Measurements from ENCODE around the gene TOLLIP.
A peak's percentile ranks its signal among the peaks of the same experiment; 100 is the strongest.

Gene TOLLIP

GRCh38 chr11:1299621-1300020 lies 9.8 kb downstream of the TOLLIP start:
- Histone ChIP-seq H3K9me3 (ENCODE audit: control insufficient read depth in 2 of 2, low read length in 2 of 2) (no peaks in the 10 kb centered on the region), H3K4me3 (ENCODE audit: low read length in 2 of 2) (no peak overlapping the region), H3K27ac (ENCODE audit: low read depth in 2 of 2, low read length in 2 of 2) (no peak overlapping the region), H3K36me3 (ENCODE audit: control insufficient read depth in 2 of 2, insufficient read depth in 2 of 2, low read length in 2 of 2) (peaks cover 11 to 12% of the 10 kb centered on the region in 2 donors), H3K4me1 (ENCODE audit: control insufficient read depth in 2 of 2, insufficient read depth in 2 of 2, low read length in 2 of 2) (peaks cover 37 to 45% of the 10 kb centered on the region in 2 donors), H3K27me3 (ENCODE audit: control insufficient read depth in 2 of 2, insufficient read depth in 2 of 2, low read length in 2 of 2) (no peaks in the 10 kb centered on the region), H3K9ac (ENCODE audit: low read depth in 1 of 2, low read length in 2 of 2) (no peak overlapping the region)

DNA sequence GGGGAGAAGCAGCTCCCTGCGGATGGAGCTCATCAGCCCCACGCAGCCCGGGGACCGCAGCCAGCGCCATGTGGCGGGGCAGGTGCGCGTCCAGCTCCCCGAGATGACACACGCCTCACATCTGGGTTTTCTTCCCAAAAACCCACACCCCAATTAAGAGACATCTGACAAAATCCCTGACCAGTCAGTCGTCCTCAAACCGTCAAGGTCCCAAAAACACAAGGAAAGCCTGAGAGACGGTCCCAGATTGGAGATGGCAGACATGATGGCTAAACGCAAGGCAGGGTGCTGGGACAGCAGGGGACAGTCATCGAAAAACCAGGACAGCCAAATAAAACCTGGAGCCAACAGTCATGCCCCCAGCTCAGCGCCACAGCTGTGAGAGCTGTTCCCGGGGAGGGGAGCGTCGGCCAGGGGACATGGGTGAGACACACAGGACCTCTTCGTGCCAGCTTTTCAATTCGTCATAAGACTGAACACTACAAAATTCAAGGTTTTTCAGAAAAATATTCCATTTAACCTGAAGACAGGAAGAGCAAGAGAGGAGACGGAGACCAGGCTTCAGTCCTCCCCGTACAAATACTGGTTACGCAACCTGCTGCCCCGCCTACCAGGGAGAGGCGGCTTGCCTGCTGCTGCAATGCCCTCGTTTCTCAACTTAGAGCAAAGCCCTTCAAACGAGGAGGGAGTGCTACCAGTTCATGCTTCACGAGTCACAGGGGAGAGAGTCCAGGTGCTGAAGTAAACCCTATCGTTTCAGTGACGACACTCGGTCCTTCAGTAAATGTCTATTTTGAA lies 10.5 kb downstream of the TOLLIP start:
- Histone ChIP-seq H3K36me3 (ENCODE audit: control insufficient read depth in 2 of 2, insufficient read depth in 2 of 2, low read length in 2 of 2) (peaks cover 11 to 13% of the 10 kb centered on the region in 2 donors), H3K9ac (ENCODE audit: low read depth in 1 of 2, low read length in 2 of 2) (peak overlapping the region; percentile 6 to 47)

DNA sequence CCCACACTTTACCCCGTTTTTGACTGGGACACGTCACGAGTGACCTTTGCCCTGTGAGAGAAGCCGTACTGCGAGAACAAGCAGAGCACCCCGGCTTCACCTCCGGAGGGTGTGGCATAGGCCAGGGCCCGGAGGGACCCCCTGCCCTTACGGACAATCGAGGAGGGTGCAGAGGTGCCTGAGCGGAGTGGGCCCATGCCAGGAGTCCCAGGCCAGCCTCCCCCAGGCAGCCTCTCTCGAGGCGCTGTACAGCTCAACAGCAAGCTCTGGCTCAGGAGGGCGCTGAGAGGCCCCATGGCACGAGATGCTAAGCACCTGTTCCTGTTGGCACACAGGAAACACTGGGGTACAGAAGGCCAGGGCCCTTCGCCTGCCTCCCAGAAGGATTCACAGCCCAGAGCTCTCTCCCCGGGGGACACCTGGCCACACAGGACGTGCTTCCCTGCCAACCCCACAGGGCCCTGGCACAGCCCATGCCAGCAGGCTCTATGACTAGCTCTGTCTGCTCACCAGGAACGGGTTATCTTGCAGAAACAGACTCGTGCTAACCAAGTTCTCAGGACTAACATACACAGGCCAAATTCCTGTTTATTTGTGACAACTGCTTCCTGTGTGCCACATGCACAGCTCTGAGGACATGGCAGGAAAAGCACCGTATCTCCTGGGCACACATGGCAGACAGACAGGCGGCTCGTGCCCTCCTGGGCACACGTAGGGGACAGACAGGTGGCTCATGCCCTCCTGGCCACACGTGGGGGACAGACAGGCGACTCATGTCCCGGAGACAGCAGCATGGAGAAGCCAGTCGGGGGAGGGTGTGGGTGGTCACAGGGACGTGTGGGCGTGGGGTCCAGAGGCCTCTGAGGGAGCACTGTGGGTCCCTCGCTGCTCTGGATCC lies 11.6 kb downstream of the TOLLIP start:
- Histone ChIP-seq H3K27ac (ENCODE audit: low read depth in 2 of 2, low read length in 2 of 2) (no peak overlapping the region), H3K9me3 (ENCODE audit: control insufficient read depth in 2 of 2, low read length in 2 of 2) (no peaks in the 10 kb centered on the region), H3K9ac (ENCODE audit: low read depth in 1 of 2, low read length in 2 of 2) (peak overlapping the region in 1 of 2 donors; percentile 15), H3K4me1 (ENCODE audit: control insufficient read depth in 2 of 2, insufficient read depth in 2 of 2, low read length in 2 of 2) (peaks cover 27 to 29% of the 10 kb centered on the region in 2 donors), H3K4me3 (ENCODE audit: low read length in 2 of 2) (no peak overlapping the region), H3K36me3 (ENCODE audit: control insufficient read depth in 2 of 2, insufficient read depth in 2 of 2, low read length in 2 of 2) (peaks cover 16 to 23% of the 10 kb centered on the region in 2 donors), H3K27me3 (ENCODE audit: control insufficient read depth in 2 of 2, insufficient read depth in 2 of 2, low read length in 2 of 2) (no peaks in the 10 kb centered on the region)

More for the DNA sequence above, 10.5 kb downstream of the TOLLIP start:
- peaks cover 33 to 38% of the 10 kb centered on the region in 2 donors for H3K4me1 ChIP-seq (ENCODE audit: control insufficient read depth in 2 of 2, insufficient read depth in 2 of 2, low read length in 2 of 2)
- H3K4me3 ChIP-seq (ENCODE audit: low read length in 2 of 2), result no peak overlapping the region
- H3K27me3 ChIP-seq (ENCODE audit: control insufficient read depth in 2 of 2, insufficient read depth in 2 of 2, low read length in 2 of 2), result no peaks in the 10 kb centered on the region
- H3K9me3 ChIP-seq (ENCODE audit: control insufficient read depth in 2 of 2, low read length in 2 of 2), result no peaks in the 10 kb centered on the region
- no peak overlapping the region for H3K27ac ChIP-seq (ENCODE audit: low read depth in 2 of 2, low read length in 2 of 2)

DNA sequence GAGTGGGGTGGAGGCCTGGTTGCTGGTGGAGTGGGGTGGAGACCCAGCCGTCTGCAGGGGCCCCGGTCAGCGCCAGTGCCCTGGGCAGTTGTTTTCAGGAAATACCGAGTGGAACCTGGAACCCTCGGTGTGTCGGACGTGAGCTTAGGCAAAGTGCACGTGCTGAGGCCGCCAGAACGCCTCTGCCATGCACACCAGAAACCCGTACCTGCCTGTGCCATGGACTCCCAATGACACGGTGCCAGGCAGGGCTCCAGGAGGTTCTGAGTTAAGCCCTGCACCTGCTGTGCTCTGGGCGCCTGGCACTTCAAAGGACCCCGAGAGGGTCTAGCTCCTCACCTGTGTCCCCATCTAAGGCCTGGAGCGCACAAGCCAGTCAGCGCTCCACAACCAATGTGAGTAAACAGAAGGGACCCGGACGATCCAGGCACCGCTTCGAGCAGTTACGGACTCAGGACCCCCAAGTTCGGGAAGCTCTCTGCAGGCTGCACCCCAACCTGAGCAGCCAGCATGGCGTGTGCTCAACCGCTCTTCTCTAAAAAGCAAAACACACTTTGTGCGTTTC lies 12.3 kb downstream of the TOLLIP start:
- Histone ChIP-seq H3K4me3 (ENCODE audit: low read length in 2 of 2) (no peak overlapping the region), H3K9me3 (ENCODE audit: control insufficient read depth in 2 of 2, low read length in 2 of 2) (no peaks in the 10 kb centered on the region), H3K27ac (ENCODE audit: low read depth in 2 of 2, low read length in 2 of 2) (no peak overlapping the region), H3K27me3 (ENCODE audit: control insufficient read depth in 2 of 2, insufficient read depth in 2 of 2, low read length in 2 of 2) (no peaks in the 10 kb centered on the region), H3K4me1 (ENCODE audit: control insufficient read depth in 2 of 2, insufficient read depth in 2 of 2, low read length in 2 of 2) (peaks cover 22 to 24% of the 10 kb centered on the region in 2 donors), H3K9ac (ENCODE audit: low read depth in 1 of 2, low read length in 2 of 2) (no peak overlapping the region), H3K36me3 (ENCODE audit: control insufficient read depth in 2 of 2, insufficient read depth in 2 of 2, low read length in 2 of 2) (peaks cover 19 to 26% of the 10 kb centered on the region in 2 donors)

DNA sequence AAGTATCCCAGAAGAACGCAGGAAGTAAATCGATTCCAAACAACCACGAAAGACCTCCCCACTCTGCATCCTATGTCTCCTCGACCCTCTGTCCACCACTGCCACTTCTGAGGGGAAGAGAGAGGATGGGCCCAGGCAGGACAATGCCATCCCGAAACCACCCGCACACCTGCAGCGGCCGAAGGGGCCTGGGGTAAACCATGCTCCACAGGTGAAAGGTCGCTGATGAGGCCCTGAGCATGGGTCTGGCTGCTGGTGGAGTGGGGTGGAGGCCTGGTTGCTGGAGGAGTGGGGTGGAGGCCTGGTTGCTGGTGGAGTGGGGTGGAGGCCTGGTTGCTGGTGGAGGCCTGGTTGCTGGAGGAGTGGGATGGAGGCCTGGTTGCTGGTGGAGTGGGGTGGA lies 13.1 kb downstream of the TOLLIP start:
- no peak overlapping the region for H3K27ac ChIP-seq (ENCODE audit: low read depth in 2 of 2, low read length in 2 of 2)
- H3K4me1 ChIP-seq (ENCODE audit: control insufficient read depth in 2 of 2, insufficient read depth in 2 of 2, low read length in 2 of 2), result peaks cover 22 to 24% of the 10 kb centered on the region in 2 donors
- no peaks in the 10 kb centered on the region for H3K27me3 ChIP-seq (ENCODE audit: control insufficient read depth in 2 of 2, insufficient read depth in 2 of 2, low read length in 2 of 2)
- no peaks in the 10 kb centered on the region for H3K9me3 ChIP-seq (ENCODE audit: control insufficient read depth in 2 of 2, low read length in 2 of 2)
- H3K9ac ChIP-seq (ENCODE audit: low read depth in 1 of 2, low read length in 2 of 2), result no peak overlapping the region
- peaks cover 19 to 27% of the 10 kb centered on the region in 2 donors for H3K36me3 ChIP-seq (ENCODE audit: control insufficient read depth in 2 of 2, insufficient read depth in 2 of 2, low read length in 2 of 2)
- H3K4me3 ChIP-seq (ENCODE audit: low read length in 2 of 2), result no peak overlapping the region

DNA sequence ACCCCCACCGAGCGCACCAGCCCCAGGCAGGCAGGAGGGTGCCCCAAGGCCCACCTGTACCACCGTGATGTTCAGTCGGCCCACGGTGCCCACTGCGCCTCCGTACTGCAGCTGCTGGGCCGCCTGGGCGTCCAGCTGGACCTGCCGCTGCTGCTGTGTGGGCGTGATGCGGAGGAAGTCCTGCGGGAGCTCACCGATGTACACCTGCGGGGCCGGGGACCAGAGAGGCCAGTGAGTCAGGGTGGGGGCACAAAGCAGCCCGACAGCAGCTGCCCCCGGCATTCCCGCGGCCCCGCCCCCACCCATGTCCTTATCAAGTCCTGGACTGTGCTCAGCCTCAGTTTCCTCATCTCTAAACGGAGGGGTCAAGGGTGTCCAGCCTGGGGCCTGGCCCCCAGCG lies 13.8 kb downstream of the TOLLIP start:
- Histone ChIP-seq H3K9me3 (ENCODE audit: control insufficient read depth in 2 of 2, low read length in 2 of 2) (no peaks in the 10 kb centered on the region), H3K27ac (ENCODE audit: low read depth in 2 of 2, low read length in 2 of 2) (no peak overlapping the region), H3K4me3 (ENCODE audit: low read length in 2 of 2) (no peak overlapping the region), H3K36me3 (ENCODE audit: control insufficient read depth in 2 of 2, insufficient read depth in 2 of 2, low read length in 2 of 2) (peaks cover 22 to 30% of the 10 kb centered on the region in 2 donors), H3K4me1 (ENCODE audit: control insufficient read depth in 2 of 2, insufficient read depth in 2 of 2, low read length in 2 of 2) (peaks cover 22 to 24% of the 10 kb centered on the region in 2 donors), H3K9ac (ENCODE audit: low read depth in 1 of 2, low read length in 2 of 2) (no peak overlapping the region), H3K27me3 (ENCODE audit: control insufficient read depth in 2 of 2, insufficient read depth in 2 of 2, low read length in 2 of 2) (no peaks in the 10 kb centered on the region)

DNA sequence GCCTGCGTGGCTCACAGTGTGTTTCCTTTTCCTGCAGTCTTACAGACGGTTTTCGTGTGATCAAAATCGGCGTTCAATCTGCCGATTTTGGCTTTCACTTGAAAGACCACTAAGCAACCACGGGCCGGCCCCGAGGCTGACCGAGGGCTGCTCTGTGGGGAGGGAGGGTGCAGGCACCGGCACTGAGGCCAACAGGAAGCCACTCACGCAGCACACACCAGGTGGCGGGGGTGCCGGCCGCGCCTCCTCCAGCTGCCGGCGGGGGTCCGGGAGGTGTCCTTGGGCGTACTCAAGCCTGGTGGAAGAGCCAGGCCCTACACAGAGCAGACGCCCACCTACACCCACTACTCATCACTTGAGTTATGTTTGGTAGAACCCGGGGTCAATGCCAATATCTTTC lies 14.3 kb downstream of the TOLLIP start:
- H3K27me3 ChIP-seq (ENCODE audit: control insufficient read depth in 2 of 2, insufficient read depth in 2 of 2, low read length in 2 of 2), result no peaks in the 10 kb centered on the region
- peaks cover 27 to 35% of the 10 kb centered on the region in 2 donors for H3K36me3 ChIP-seq (ENCODE audit: control insufficient read depth in 2 of 2, insufficient read depth in 2 of 2, low read length in 2 of 2)
- H3K4me1 ChIP-seq (ENCODE audit: control insufficient read depth in 2 of 2, insufficient read depth in 2 of 2, low read length in 2 of 2), result peaks cover 22 to 24% of the 10 kb centered on the region in 2 donors
- H3K4me3 ChIP-seq (ENCODE audit: low read length in 2 of 2), result no peak overlapping the region
- H3K27ac ChIP-seq (ENCODE audit: low read depth in 2 of 2, low read length in 2 of 2), result no peak overlapping the region
- H3K9me3 ChIP-seq (ENCODE audit: control insufficient read depth in 2 of 2, low read length in 2 of 2), result no peaks in the 10 kb centered on the region
- no peak overlapping the region for H3K9ac ChIP-seq (ENCODE audit: low read depth in 1 of 2, low read length in 2 of 2)

- no peak overlapping the region for H3K4me3 ChIP-seq (ENCODE audit: low read length in 2 of 2)
- H3K4me1 ChIP-seq (ENCODE audit: control insufficient read depth in 2 of 2, insufficient read depth in 2 of 2, low read length in 2 of 2), result peaks cover 12 to 15% of the 10 kb centered on the region in 2 donors
- no peaks in the 10 kb centered on the region for H3K9me3 ChIP-seq (ENCODE audit: control insufficient read depth in 2 of 2, low read length in 2 of 2)
- H3K36me3 ChIP-seq (ENCODE audit: control insufficient read depth in 2 of 2, insufficient read depth in 2 of 2, low read length in 2 of 2), result peaks cover 38 to 49% of the 10 kb centered on the region in 2 donors
- no peaks in the 10 kb centered on the region for H3K27me3 ChIP-seq (ENCODE audit: control insufficient read depth in 2 of 2, insufficient read depth in 2 of 2, low read length in 2 of 2)
- no peak overlapping the region for H3K27ac ChIP-seq (ENCODE audit: low read depth in 2 of 2, low read length in 2 of 2)
- H3K9ac ChIP-seq (ENCODE audit: low read depth in 1 of 2, low read length in 2 of 2), result no peak overlapping the region
Measured at GRCh38 chr11:1293619-1294015, 15.8 kb downstream of the TOLLIP start.

DNA sequence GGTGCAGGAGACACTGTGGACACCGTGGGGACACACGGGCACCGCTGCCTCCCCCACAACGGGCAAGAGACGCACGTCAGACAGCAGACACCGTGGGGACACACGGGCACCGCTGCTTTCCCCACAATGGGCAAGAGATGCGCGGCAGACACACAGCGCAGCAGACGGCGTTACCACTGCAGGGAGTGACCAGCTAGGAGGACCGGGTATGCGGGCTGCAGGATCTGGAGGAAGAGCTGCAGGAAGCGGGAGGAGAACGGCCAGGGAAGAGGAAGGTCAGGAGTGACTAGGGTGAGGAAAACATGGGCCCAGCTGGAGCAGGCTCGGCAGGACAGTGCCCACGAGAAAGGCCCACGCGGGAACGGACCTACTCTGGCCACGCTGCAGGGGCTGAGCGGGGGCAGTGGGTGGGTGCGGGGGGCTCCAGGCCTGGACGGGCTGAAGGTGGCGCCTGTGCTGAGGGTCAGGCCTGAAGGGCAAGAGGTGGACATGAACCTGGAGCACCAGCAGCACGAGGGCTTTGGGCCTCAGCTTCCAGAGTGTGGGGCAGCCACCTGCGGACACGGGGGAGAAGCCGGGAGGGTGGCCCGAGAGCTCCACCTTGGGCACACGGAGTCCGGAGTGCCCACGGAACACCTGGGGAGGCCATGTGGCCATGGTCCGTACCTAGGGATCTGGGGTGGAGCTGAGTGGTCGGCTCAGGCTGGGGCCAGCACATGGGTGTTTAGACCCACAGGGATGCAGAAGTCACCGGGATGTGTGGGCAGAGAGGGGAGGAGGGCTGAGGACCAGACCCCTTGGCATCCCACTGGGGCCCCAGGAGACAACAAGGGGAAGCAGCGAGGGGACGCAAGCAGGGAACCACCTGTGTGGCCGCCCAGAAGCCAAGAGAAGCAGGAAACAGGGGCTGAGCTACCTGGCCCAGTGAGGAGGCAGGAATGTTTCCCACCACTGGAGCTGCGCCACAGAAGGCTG lies 16.5 kb downstream of the TOLLIP start:
- H3K36me3 ChIP-seq (ENCODE audit: control insufficient read depth in 2 of 2, insufficient read depth in 2 of 2, low read length in 2 of 2), result peaks cover 41 to 52% of the 10 kb centered on the region in 2 donors
- H3K9me3 ChIP-seq (ENCODE audit: control insufficient read depth in 2 of 2, low read length in 2 of 2), result no peaks in the 10 kb centered on the region
- no peak overlapping the region for H3K4me3 ChIP-seq (ENCODE audit: low read length in 2 of 2)
- H3K4me1 ChIP-seq (ENCODE audit: control insufficient read depth in 2 of 2, insufficient read depth in 2 of 2, low read length in 2 of 2), result peaks cover 7 to 8% of the 10 kb centered on the region in 2 donors
- H3K9ac ChIP-seq (ENCODE audit: low read depth in 1 of 2, low read length in 2 of 2), result no peak overlapping the region
- H3K27me3 ChIP-seq (ENCODE audit: control insufficient read depth in 2 of 2, insufficient read depth in 2 of 2, low read length in 2 of 2), result no peaks in the 10 kb centered on the region
- no peak overlapping the region for H3K27ac ChIP-seq (ENCODE audit: low read depth in 2 of 2, low read length in 2 of 2)

Data from mucosa of rectum (tissue), 2 donors.